D721Med (cell line): ENCODE results near the gene AKR1B15.

Source experiments
- DNase-seq: peaks from one replicate; pipeline ENCODE4 v3.0.0; 2011; ENCODE audit warnings: low spot score; ENCODE audit not compliant: insufficient read length
- FAIRE-seq: peaks from 2 replicates; lab custom pipeline; 2011; peaks lifted over from hg19 to GRCh38; lab: Jason Lieb, UNC
- TF ChIP-seq, protein P1 (sequence below): IDR thresholded peaks from 2 replicates; pipeline ENCODE4 v1.5.1; 2012; ENCODE audit warnings: mild to moderate bottlenecking, control low read depth; ENCODE audit not compliant: insufficient read depth; ENCODE audit errors: missing control alignments

Gene AKR1B15

DNA sequence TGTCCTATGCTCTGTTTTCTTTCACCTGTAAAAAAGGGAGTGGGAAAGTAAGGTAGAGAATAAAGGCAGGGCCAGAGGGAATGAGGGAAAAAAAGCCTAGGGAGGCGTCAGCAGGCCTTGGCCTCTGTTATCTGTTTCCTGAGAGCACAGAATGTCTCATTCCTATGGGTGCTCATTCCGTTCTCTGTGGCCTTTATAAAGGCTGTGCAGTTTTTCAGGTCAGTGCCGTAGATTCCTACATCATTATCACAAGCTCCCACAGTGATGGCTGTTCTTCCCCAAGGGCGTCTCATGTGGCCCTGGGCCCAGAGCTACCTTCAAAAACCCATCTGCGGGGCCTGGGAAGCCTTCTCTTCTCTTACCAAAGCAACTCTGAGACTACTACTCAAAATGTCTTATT is 38.3 kb upstream of the AKR1B15 start:
- no peak for DNase-seq
- no peak for FAIRE-seq
- TF ChIP-seq, protein P1, sequence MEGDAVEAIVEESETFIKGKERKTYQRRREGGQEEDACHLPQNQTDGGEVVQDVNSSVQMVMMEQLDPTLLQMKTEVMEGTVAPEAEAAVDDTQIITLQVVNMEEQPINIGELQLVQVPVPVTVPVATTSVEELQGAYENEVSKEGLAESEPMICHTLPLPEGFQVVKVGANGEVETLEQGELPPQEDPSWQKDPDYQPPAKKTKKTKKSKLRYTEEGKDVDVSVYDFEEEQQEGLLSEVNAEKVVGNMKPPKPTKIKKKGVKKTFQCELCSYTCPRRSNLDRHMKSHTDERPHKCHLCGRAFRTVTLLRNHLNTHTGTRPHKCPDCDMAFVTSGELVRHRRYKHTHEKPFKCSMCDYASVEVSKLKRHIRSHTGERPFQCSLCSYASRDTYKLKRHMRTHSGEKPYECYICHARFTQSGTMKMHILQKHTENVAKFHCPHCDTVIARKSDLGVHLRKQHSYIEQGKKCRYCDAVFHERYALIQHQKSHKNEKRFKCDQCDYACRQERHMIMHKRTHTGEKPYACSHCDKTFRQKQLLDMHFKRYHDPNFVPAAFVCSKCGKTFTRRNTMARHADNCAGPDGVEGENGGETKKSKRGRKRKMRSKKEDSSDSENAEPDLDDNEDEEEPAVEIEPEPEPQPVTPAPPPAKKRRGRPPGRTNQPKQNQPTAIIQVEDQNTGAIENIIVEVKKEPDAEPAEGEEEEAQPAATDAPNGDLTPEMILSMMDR, result no peak

- FAIRE-seq (no peak), DNase-seq (no peak)
- TF ChIP-seq, protein P1, result no peak
These were observed 36.6 kb upstream of the AKR1B15 start for GRCh38 chr7:134512271-134512670.

DNA sequence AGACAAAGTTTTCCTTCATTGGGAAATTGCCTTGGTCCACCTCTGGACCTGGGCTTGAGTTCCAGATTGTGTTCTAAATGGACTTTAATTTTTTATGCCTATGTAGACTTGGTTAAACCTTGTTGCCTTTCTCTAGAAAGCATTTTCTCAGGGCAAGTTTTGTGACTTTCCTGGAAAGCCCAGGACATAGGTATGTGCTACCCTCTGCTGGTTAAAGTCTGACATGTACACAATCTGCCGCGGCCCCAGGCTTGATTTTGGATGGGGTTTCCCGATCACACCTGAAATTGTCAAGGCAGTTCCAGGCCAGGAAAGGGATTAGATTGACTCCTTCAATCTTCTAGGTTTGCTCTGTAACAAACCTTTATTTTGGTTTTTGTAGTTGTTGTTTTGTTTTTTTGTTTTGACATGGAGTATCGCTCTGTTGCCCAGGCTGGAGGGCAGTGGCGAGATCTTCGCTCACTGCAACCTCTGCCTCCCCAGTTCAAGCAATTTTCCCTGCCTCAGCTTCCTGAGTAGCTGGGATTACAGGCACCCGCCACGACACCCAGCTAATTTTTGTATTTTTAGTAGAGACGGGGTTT is 35.6 kb upstream of the AKR1B15 start:
- DNase-seq, result no peak
- TF ChIP-seq, protein P1, result peak; percentile 82
- FAIRE-seq, result no peak

DNA sequence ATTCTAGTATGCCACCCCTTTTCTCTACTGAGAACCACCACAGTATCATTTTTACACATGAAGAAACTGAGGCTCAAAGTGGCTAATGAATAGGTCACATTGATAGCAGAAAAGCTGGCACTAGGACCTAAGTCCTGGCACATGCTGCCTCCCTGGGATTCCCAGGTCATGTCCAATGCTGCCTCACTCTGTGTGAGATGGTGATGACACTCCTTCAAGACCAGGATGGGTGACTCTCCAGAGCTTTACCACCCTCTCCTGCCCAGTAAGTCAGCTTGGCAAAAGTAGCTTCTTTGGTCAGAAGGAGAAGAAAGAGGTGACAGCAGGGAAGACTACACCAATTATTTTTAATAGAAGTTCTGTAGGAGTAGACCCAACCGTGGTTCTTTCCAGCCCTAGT is 34.8 kb upstream of the AKR1B15 start:
- no peak for DNase-seq
- TF ChIP-seq, protein P1, result no peak
- FAIRE-seq, result no peak

DNA sequence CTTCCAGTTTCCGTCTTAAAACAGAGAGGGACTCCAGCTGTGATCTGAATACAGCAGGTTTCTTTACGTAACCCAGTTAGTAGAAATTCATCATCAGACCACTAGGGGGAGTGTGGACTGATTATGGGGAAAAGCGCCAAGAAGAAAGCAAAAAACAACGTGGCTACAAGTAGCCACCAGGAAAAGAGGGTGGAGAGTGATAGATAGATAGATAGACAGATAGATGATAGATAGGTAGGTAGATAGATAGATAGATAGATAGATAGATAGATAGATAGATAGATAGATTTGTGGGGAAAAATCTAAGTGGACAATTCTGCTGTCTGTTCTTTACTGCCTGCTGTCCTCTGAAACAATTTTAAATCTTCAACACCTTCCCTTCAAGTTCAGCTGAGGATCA is 34.2 kb upstream of the AKR1B15 start:
- DNase-seq, result no peak
- TF ChIP-seq, protein P1, result peak; percentile 88
- no peak for FAIRE-seq

DNA sequence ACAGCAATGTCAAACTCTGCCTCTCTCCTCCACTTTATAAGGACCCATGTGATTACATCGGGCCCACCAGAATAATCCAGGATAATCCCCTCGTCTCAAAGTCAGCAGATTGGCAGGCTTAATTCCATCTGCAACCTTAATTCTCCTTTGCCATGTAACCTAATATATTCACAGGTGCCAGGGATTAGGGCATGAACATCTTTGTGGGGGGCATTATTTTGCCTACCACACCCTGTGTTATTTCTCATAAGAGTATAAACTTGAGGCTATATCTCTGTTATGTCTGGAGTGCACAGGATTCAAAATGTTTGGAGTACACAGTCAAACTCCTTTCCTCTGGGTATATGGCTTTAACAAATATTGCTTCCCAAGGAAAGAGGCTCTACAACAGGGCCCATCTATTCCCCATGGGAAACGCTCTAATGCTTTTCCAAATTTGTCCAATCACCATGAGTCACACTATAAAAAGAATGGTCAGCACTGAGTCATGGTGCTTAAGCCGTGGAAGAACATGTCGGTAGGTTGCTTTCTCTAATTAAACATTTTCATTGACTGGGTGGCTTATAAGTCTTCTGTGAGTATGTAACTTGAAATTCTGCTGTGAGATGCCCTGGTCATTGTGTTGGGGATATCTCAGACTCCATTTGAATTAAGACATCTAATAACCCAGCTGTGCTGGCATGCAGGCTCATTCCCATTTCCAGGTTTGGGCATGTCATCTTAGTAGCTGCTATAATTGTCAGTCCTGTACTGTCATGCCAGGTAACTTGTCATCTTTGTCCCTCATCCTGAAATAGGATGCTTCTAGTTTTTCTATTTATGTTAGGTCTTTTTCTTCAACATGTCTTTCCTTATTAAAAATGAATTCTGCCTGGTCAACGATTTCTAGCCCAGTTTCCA is 33.1 kb upstream of the AKR1B15 start:
- DNase-seq (no peak), FAIRE-seq (no peak)
- TF ChIP-seq, protein P1, result no peak

DNA sequence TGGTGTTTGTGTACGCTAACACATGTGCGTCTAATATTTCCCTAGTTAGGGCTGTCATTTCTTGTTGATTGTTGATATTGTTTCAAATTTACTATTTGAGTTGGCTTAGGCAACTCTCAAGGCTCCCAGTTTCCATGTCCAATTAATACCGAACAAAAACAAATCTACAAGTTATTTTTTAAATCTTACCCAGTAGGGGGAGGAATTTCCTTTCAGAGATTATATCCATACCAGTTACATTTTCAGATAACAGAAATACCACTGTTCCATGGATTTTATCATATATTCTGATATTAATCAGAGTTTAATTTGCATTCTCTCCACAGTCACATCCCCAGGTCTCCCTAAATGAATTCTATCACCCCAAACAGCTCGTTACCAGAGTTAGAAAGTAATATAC is 28.8 kb upstream of the AKR1B15 start:
- FAIRE-seq (no peak), DNase-seq (no peak)
- TF ChIP-seq, protein P1, result no peak
